ENCODE data around the gene ZGLP1.

Gene ZGLP1

DNA sequence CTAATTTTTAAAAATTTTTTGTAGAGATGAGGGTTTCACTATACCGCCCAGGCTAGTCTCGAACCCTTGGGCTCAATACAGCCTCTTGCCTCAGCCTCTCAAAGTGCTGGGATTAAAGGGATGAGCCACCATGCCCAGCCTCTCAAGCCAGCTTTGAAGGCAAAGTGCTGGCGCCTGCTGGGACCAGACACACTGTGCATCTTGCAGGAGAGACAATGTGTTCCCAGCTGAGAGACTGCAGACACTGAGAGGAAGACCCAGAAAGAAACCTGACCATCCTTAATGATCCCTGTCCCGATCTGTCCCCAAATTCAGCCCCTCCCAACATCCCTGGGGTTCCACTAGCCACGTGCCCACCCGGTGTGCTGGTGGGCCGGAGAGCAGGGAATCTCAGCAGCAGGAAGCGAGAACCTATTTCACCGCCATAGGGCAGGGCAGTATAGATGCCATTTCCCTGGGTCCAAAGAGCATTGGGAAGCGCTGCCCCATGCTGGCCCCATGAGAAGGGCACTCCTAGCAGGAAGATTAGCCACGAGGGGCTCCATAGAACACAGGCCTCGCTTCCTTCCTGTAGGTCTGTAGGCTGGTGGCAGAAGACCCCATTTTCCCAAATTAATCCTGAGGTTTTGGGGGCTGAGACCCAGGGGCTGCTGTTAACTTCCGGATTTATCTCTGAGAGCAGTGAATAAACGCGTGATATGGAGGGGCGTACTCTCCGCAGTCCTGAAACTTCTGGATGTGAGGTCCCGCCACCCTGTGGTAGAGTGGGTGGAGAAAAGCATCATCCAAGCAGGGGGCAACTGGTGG lies 22.7 kb upstream of the ZGLP1 start:
- TF ChIP-seq, protein P1, sequence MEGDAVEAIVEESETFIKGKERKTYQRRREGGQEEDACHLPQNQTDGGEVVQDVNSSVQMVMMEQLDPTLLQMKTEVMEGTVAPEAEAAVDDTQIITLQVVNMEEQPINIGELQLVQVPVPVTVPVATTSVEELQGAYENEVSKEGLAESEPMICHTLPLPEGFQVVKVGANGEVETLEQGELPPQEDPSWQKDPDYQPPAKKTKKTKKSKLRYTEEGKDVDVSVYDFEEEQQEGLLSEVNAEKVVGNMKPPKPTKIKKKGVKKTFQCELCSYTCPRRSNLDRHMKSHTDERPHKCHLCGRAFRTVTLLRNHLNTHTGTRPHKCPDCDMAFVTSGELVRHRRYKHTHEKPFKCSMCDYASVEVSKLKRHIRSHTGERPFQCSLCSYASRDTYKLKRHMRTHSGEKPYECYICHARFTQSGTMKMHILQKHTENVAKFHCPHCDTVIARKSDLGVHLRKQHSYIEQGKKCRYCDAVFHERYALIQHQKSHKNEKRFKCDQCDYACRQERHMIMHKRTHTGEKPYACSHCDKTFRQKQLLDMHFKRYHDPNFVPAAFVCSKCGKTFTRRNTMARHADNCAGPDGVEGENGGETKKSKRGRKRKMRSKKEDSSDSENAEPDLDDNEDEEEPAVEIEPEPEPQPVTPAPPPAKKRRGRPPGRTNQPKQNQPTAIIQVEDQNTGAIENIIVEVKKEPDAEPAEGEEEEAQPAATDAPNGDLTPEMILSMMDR (IDR thresholded peaks at IDR 0.05; ENCODE audit: low read depth, low read length, missing control alignments) = peak; percentile 31
- no peak for DNase-seq
- peak overlapping the region; percentile 88 for H3K4me3 ChIP-seq (ENCODE audit: low read depth, low read length)
- peaks cover 24% of the 10 kb centered on the region for H3K36me3 ChIP-seq (replicated peaks)
- H3K27me3 ChIP-seq (replicated peaks) = no peaks in the 10 kb centered on the region
- H3K27ac ChIP-seq = peak overlapping the region; percentile 93
- in situ Hi-C loops (cut with HindIII; ENCODE audit: low pct_ligation_motif_present, low sequenced_read_pairs) = no loop called here

DNA sequence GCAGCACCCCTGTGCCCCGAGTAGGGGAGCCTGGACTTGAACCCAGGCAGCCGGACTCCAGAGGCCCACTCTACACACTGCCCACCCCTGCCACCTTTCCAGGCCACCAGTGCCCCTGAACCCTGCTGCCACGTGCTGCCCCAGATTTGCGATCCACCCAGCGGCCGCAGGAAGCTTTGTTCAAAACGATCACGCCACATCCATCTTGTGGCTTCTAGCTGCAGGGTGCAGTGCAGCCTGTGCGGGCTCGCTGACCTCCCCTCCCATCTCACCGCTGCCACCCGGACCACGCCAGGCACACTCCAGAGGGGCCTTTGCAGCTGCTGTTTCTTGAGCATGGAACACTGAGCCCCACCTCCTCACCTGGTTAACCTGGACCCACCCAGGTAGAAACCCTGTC lies 19.9 kb upstream of the ZGLP1 start:
- peaks cover 48% of the 10 kb centered on the region for H3K36me3 ChIP-seq (replicated peaks)

DNA sequence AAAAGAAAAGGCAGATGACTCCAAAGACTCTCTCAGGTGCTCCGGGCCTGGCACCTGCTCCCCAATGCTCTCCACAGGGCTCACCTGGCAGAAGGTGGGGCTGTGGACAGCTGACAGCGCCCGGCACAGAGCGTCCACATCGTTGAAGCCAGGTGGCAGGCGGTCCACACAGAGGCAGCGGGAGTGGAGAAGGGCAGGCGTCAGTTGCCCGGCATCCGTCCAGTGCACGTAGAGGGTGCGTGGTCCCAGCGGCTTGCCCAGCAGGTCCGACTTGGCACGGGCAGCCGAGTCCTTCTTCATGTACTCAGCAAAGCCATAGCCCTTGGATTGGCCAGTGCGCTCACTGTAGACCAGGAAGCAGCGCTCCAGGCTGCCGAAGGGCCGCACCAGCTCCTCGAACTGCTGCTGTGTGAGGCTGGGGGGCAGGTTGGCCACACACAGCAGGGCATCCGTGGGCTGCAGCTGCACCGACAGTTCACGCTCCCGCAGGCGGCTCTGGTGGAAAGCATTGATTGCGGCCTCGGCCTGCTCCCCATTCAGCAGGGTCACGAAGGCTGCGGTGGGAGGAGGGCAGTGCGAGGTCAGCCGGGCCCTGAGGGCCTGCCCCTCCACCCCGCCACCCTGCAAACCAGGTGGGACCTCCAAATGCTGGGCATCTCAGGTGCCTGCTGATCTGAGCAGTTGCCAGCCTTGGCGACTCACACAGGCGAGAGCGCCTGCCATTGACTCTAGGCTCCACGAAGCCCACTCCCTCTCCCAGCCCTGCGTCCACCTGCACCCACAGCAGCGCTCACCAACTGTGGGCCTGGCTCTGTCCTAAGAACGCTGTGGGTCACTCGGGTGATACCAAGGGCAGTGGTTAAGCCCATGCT lies 19.2 kb upstream of the ZGLP1 start:
- no peaks in the 10 kb centered on the region for H3K27me3 ChIP-seq (replicated peaks)
- in situ Hi-C loops (cut with HindIII; ENCODE audit: low pct_ligation_motif_present, low sequenced_read_pairs) = no loop called here
- no peak overlapping the region for H3K4me3 ChIP-seq (ENCODE audit: low read depth, low read length)
- peaks cover 54% of the 10 kb centered on the region for H3K36me3 ChIP-seq (replicated peaks)
- TF ChIP-seq, protein P1 (IDR thresholded peaks at IDR 0.05; ENCODE audit: low read depth, low read length, missing control alignments) = no peak
- no peak for DNase-seq
- no peak overlapping the region for H3K27ac ChIP-seq

More for the DNA sequence above, 19.9 kb upstream of the ZGLP1 start:
- H3K4me3 ChIP-seq (ENCODE audit: low read depth, low read length) = no peak overlapping the region
- TF ChIP-seq, protein P1 (IDR thresholded peaks at IDR 0.05; ENCODE audit: low read depth, low read length, missing control alignments) = no peak
- no peak overlapping the region for H3K27ac ChIP-seq
- DNase-seq = no peak
- in situ Hi-C loops (cut with HindIII; ENCODE audit: low pct_ligation_motif_present, low sequenced_read_pairs) = no loop called here
- H3K27me3 ChIP-seq (replicated peaks) = no peaks in the 10 kb centered on the region

DNA sequence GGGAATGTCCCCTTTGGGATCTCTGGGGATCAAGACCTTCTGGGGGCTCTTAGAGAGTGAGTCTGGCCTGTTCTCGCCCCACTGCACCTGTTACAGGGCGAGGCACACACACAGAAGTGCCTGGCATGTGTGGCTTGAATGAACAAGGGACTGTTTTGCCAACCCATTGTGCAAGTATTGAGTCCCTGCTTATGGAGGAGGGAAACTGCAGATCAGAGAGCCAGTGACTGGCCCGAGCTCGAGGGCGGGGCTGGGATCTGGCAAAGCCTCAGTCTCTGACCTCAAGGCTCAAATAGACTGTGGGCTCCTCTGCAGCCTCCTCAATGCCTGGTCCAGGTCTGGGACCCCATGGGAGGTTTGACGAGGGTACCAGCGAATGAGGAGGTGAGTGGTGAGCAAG lies 18.2 kb upstream of the ZGLP1 start:
- no peak for DNase-seq
- H3K27ac ChIP-seq = no peak overlapping the region
- peaks cover 64% of the 10 kb centered on the region for H3K36me3 ChIP-seq (replicated peaks)
- TF ChIP-seq, protein P1 (IDR thresholded peaks at IDR 0.05; ENCODE audit: low read depth, low read length, missing control alignments) = no peak
- no peaks in the 10 kb centered on the region for H3K27me3 ChIP-seq (replicated peaks)
- in situ Hi-C loops (cut with HindIII; ENCODE audit: low pct_ligation_motif_present, low sequenced_read_pairs) = no loop called here
- H3K4me3 ChIP-seq (ENCODE audit: low read depth, low read length) = no peak overlapping the region

DNA sequence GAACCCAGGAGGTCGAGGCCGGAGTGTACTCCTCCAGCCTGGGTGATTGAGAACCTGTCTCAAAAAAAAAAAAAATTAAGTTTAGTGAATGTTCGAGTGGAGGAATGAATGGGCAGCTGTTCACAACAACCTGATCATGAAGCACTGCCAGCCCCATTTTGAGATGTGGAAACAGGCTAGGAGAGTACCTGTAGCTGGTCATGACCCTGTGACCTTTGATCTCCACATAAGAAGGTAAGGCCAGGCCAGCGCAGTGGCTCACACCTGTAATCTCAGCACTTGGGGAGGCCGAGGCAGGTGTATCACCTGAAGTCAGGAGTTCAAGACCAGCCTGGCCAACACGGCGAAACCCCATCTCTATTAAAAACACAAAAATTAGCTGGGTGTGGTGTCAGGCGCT lies 16.1 kb upstream of the ZGLP1 start:
- in situ Hi-C loops (cut with HindIII; ENCODE audit: low pct_ligation_motif_present, low sequenced_read_pairs) = no loop called here
- DNase-seq = no peak
- TF ChIP-seq, protein P1 (IDR thresholded peaks at IDR 0.05; ENCODE audit: low read depth, low read length, missing control alignments) = no peak
- Histone ChIP-seq H3K27ac (no peak overlapping the region), H3K27me3 (replicated peaks) (no peaks in the 10 kb centered on the region), H3K4me3 (ENCODE audit: low read depth, low read length) (no peak overlapping the region), H3K36me3 (replicated peaks) (peaks cover 84% of the 10 kb centered on the region)

Measured in brain microvascular endothelial cell (primary cell).